A673 (cell line): Measurements from ENCODE around the gene KLRD1. TPM values are rescaled to one million over a fixed set of nuclear protein-coding genes. Genes with fewer than 3 reads are reported as not detected.
"Not testable (repeated sequence)": the region's sequence is repeated elsewhere in the genome, so short reads cannot be mapped to it uniquely, and the experiment has no call there.

ENCODE experiments used
- BruUV-seq: library from RNA; stranded (reverse); fragments of 400-500 nt; replicated peaks from 2 replicates; lab custom pipeline; 2021; lab: Mats Ljungman, UMichigan
- CTCF ChIA-PET: fragments of 300-600 bp; sonication (Branson Sonifier 250); formaldehyde crosslinking; loops from one replicate; lab custom pipeline; 2022; ENCODE audit warnings: antibody characterized with exemption; lab: Charles Lee
- POLR2A ChIA-PET: fragments of 300-600 bp; sonication (Branson Sonifier 250); formaldehyde crosslinking; loops from one replicate; lab custom pipeline; 2022; ENCODE audit warnings: antibody characterized with exemption; ENCODE audit not compliant: low non-redundant PET; lab: Charles Lee
- DNase-seq: peaks from one replicate; pipeline ENCODE4 v3.0.0-alpha.2; 2015; ENCODE audit warnings: low spot score
- H3K27ac ChIP-seq: fragments of 200-600 bp; sonication (generic); 2 replicates; pipeline ENCODE4 v1.5.1; 2016; ENCODE audit warnings: mixed run types, low read depth, mild to moderate bottlenecking, mixed read lengths, antibody characterized with exemption, low read length; ENCODE audit not compliant: poor library complexity, severe bottlenecking
- H3K27me3 ChIP-seq: fragments of 200-600 bp; sonication (generic); replicated peaks from 2 replicates; pipeline ENCODE4 v1.6.1; 2017; ENCODE audit warnings: mixed run types, low read depth, mild to moderate bottlenecking, mixed read lengths, antibody characterized with exemption, low read length; ENCODE audit not compliant: insufficient read depth, poor library complexity
- H3K36me3 ChIP-seq: fragments of 200-600 bp; sonication (generic); 2 replicates; pipeline ENCODE4 v1.6.1; 2016; ENCODE audit warnings: mixed run types, mild to moderate bottlenecking, mixed read lengths, antibody characterized with exemption, low read length; ENCODE audit not compliant: insufficient read depth, poor library complexity, severe bottlenecking
- H3K4me1 ChIP-seq: fragments of 200-600 bp; sonication (generic); 2 replicates; pipeline ENCODE4 v1.6.1; 2017; ENCODE audit warnings: mixed run types, mild to moderate bottlenecking, mixed read lengths, antibody characterized with exemption, low read length; ENCODE audit not compliant: insufficient read depth, poor library complexity, severe bottlenecking
- H3K4me3 ChIP-seq: fragments of 200-600 bp; sonication (generic); 2 replicates; pipeline ENCODE4 v1.5.1; 2016; ENCODE audit warnings: low read depth, mixed run types, mild to moderate bottlenecking, mixed read lengths, low read length; ENCODE audit not compliant: poor library complexity, severe bottlenecking
- H3K9me3 ChIP-seq: fragments of 200-600 bp; sonication (generic); 2 replicates; pipeline ENCODE4 v1.6.1; 2016; ENCODE audit warnings: mixed run types, low read depth, mild to moderate bottlenecking, mixed read lengths, antibody characterized with exemption, low read length; ENCODE audit not compliant: poor library complexity, severe bottlenecking
- CTCF ChIP-seq: fragments of 300-800, 200-600 bp; sonication (generic); conservative IDR thresholded peaks from 2 replicates; pipeline ENCODE4 v1.5.1; 2017; ENCODE audit warnings: low read depth, mild to moderate bottlenecking, antibody characterized with exemption, low read length, moderate library complexity, mixed read lengths
- EZH2 ChIP-seq: fragments of 200-600 bp; sonication (generic); IDR thresholded peaks from 2 replicates; pipeline ENCODE4 v1.6.1; 2017; ENCODE audit warnings: borderline replicate concordance, low read depth, mild to moderate bottlenecking, mixed read lengths, antibody characterized with exemption, low read length; ENCODE audit not compliant: poor library complexity, severe bottlenecking
- intact Hi-C: fragments of 100-400 bp; cut with micrococcal nuclease; formaldehyde crosslinking; loops from one replicate; pipeline ENCODE4 v1.10.0; 2022; ENCODE audit not compliant: unreplicated experiment
- total RNA-seq: library from RNA; stranded (reverse); gene quantifications from 2 replicates; pipeline ENCODE4 v1.2.3, GENCODE V29; 2021

KLRD1 gene
- total RNA-seq, 1 experiment from 2014 or later = 0.02 TPM

- H3K27ac ChIP-seq = no peak overlapping the region
- CTCF ChIA-PET = no interaction called here
- no peaks in the 10 kb centered on the region for H3K9me3 ChIP-seq
- POLR2A ChIA-PET = no interaction called here
- TF ChIP-seq CTCF (no peak), EZH2 (no peak)
- intact Hi-C loops = no loop called here
- no peaks in the 10 kb centered on the region for H3K27me3 ChIP-seq
- BruUV-seq = no TSS peak
- DNase-seq = no peak
- no peak overlapping the region for H3K4me3 ChIP-seq
- H3K4me1 ChIP-seq = no peaks in the 10 kb centered on the region
- H3K36me3 ChIP-seq = no peaks in the 10 kb centered on the region
Measured at GRCh38 chr12:10320643-10321042, 13.0 kb downstream of the KLRD1 start.

GRCh38 chr12:10328691-10329090 lies 21.0 kb downstream of the KLRD1 start:
- H3K4me3 ChIP-seq, POLR2A ChIA-PET, CTCF ChIA-PET, DNase-seq, BruUV-seq, H3K36me3 ChIP-seq, H3K4me1 ChIP-seq, intact Hi-C loops, H3K27me3 ChIP-seq, H3K27ac ChIP-seq, H3K9me3 ChIP-seq: not testable (repeated sequence)

- intact Hi-C loops = loop anchor here (5.0 kb wide), 2 partner anchors 231 to 341 kb away; partner anchors contain the start of gene STYK1
- DNase-seq = peak; percentile 60
- no TSS peak for BruUV-seq
- no peaks in the 10 kb centered on the region for H3K4me1 ChIP-seq
- no peak overlapping the region for H3K4me3 ChIP-seq
- no peaks in the 10 kb centered on the region for H3K27me3 ChIP-seq
- CTCF ChIA-PET = no interaction called here
- no peaks in the 10 kb centered on the region for H3K36me3 ChIP-seq
- POLR2A ChIA-PET = no interaction called here
- no peak overlapping the region for H3K27ac ChIP-seq
- H3K9me3 ChIP-seq = peaks cover 6% of the 10 kb centered on the region
- TF ChIP-seq CTCF (peak; percentile 74), EZH2 (no peak)
Measured at GRCh38 chr12:10331642-10332239, 24.1 kb downstream of the KLRD1 start.

GRCh38 chr12:10336196-10336595 lies 28.5 kb downstream of the KLRD1 start:
- H3K36me3 ChIP-seq, H3K27me3 ChIP-seq, H3K4me3 ChIP-seq, H3K9me3 ChIP-seq, H3K4me1 ChIP-seq, CTCF ChIA-PET, DNase-seq, POLR2A ChIA-PET, intact Hi-C loops, H3K27ac ChIP-seq, BruUV-seq: not testable (repeated sequence)

- H3K4me1 ChIP-seq, H3K36me3 ChIP-seq, H3K27ac ChIP-seq, BruUV-seq, CTCF ChIA-PET, H3K9me3 ChIP-seq, DNase-seq, intact Hi-C loops, H3K27me3 ChIP-seq, H3K4me3 ChIP-seq, POLR2A ChIA-PET: not testable (repeated sequence)
Measured at GRCh38 chr12:10338470-10338869, 30.8 kb downstream of the KLRD1 start.
